HepG2 (cell line): ENCODE measurements around the gene COX5B. TPM values are rescaled to one million over a fixed set of nuclear protein-coding genes. Genes with fewer than 3 reads are reported as not detected.
A peak's percentile ranks its signal among the peaks of the same experiment; 100 is the strongest.

ENCODE experiments used
- ATF2 ChIP-seq: sonication (generic); formaldehyde crosslinking; IDR thresholded peaks from 2 replicates; pipeline ENCODE4 v1.4.0; 2020; ENCODE audit warnings: missing genetic modification reagents
- EEA1 ChIP-seq: sonication (generic); formaldehyde crosslinking; IDR thresholded peaks from 2 replicates; pipeline ENCODE4 v1.5.1; 2020; ENCODE audit warnings: mild to moderate bottlenecking, missing genetic modification reagents, borderline replicate concordance
- GFI1 ChIP-seq: sonication (generic); formaldehyde crosslinking; IDR thresholded peaks from 2 replicates; pipeline ENCODE4 v1.5.0; 2020; ENCODE audit warnings: missing genetic modification reagents, mild to moderate bottlenecking, borderline replicate concordance
- MAFG ChIP-seq: sonication (generic); formaldehyde crosslinking; IDR thresholded peaks from 2 replicates; pipeline ENCODE4 v1.5.1; 2020; ENCODE audit warnings: mild to moderate bottlenecking, missing genetic modification reagents
- MAX ChIP-seq: IDR thresholded peaks from 2 replicates; pipeline ENCODE4 v1.6.1; 2012; ENCODE audit warnings: inconsistent platforms
- MTA1 ChIP-seq: sonication (generic); formaldehyde crosslinking; IDR thresholded peaks from 2 replicates; pipeline ENCODE4 v1.4.0; 2020; ENCODE audit warnings: missing genetic modification reagents, mild to moderate bottlenecking, borderline replicate concordance
- SALL2 ChIP-seq: sonication (generic); formaldehyde crosslinking; IDR thresholded peaks from 2 replicates; pipeline ENCODE4 v1.8.1; 2023; ENCODE audit warnings: mild to moderate bottlenecking, missing genetic modification reagents, inconsistent platforms
- SPEN ChIP-seq: sonication (generic); formaldehyde crosslinking; IDR thresholded peaks from 2 replicates; pipeline ENCODE4 v1.5.1; 2020; ENCODE audit warnings: low read depth, mild to moderate bottlenecking, missing genetic modification reagents
- TEF ChIP-seq: sonication (generic); formaldehyde crosslinking; IDR thresholded peaks from 2 replicates; pipeline ENCODE4 v1.5.0; 2020; ENCODE audit warnings: missing genetic modification reagents
- WIZ ChIP-seq: sonication (generic); formaldehyde crosslinking; IDR thresholded peaks from 2 replicates; pipeline ENCODE4 v1.5.1; 2020; ENCODE audit warnings: mild to moderate bottlenecking, missing genetic modification reagents
- ZFAT ChIP-seq: sonication (generic); formaldehyde crosslinking; conservative IDR thresholded peaks from 2 replicates; pipeline ENCODE4 v1.8.1; 2023; ENCODE audit warnings: missing genetic modification reagents, inconsistent platforms
- ZKSCAN8 ChIP-seq: IDR thresholded peaks from 2 replicates; pipeline ENCODE4 v1.6.1; 2016; ENCODE audit warnings: borderline replicate concordance, missing genetic modification reagents, missing compliant biosample characterization
- ZNF136 ChIP-seq: sonication (generic); formaldehyde crosslinking; IDR thresholded peaks from 2 replicates; pipeline ENCODE4 v1.8.1; 2022; ENCODE audit warnings: low read depth, mild to moderate bottlenecking, moderate library complexity, missing genetic modification reagents
- ZNF484 ChIP-seq: sonication (generic); formaldehyde crosslinking; IDR thresholded peaks from 2 replicates; pipeline ENCODE4 v1.5.1; 2020; ENCODE audit warnings: mild to moderate bottlenecking, low read depth, missing genetic modification reagents, borderline replicate concordance
- ZNF530 ChIP-seq: sonication (generic); formaldehyde crosslinking; IDR thresholded peaks from 2 replicates; pipeline ENCODE4 v1.5.0; 2020; ENCODE audit warnings: low read depth, mild to moderate bottlenecking, missing genetic modification reagents
- ZNF746 ChIP-seq: sonication (generic); formaldehyde crosslinking; IDR thresholded peaks from 2 replicates; pipeline ENCODE4 v1.8.0; 2022; ENCODE audit warnings: mild to moderate bottlenecking, missing genetic modification reagents
- ZNF775 ChIP-seq: sonication (generic); formaldehyde crosslinking; IDR thresholded peaks from 2 replicates; pipeline ENCODE4 v1.4.0; 2020; ENCODE audit warnings: missing genetic modification reagents, mild to moderate bottlenecking, moderate library complexity, borderline replicate concordance
- polyA plus RNA-seq, 8 experiments: library from polyadenylated mRNA; depleted of rRNA in 3 of 8; stranded (reverse) in 7 of 8; unstranded in 1 of 8; fragments of >200 nt; fragmentation: Illumina TruSeq in 4 of 8; extraction: Trizol in 4 of 8; gene quantifications; 2 replicates each; pipeline versions ENCODE4 v1.2.1 to v1.2.3, GENCODE V29; 2011 to 2016; ENCODE audit warnings: low read depth in 4 of 8, missing spikeins in 1 of 8, mixed read lengths in 1 of 8; ENCODE audit not compliant: insufficient read depth in 1 of 8
- total RNA-seq, 5 experiments: library from RNA; depleted of rRNA; stranded (reverse); fragments of >200 nt; fragmentation: Illumina TruSeq; extraction: Trizol; gene quantifications; 2 replicates each; pipeline ENCODE4 v1.2.3, GENCODE V29; 2016; ENCODE audit warnings: low read depth in 1 of 5
- TF ChIP-seq, protein P1 (sequence below), 2 experiments: sonication (generic) in 1 of 2; formaldehyde crosslinking in 1 of 2; IDR thresholded peaks; 2 replicates each; pipeline versions ENCODE4 v1.4.0 to v1.6.1; 2016 to 2020; ENCODE audit warnings: borderline replicate concordance in 1 of 2, low read depth in 1 of 2, mild to moderate bottlenecking in 1 of 2, missing genetic modification reagents in 1 of 2
- TF ChIP-seq, protein P2 (sequence below): sonication (generic); formaldehyde crosslinking; IDR thresholded peaks from 2 replicates; pipeline ENCODE4 v1.8.0; 2022; ENCODE audit warnings: missing genetic modification reagents, mild to moderate bottlenecking, moderate library complexity, borderline replicate concordance

The COX5B gene
- total and polyA plus RNA-seq, 2 of the 13 experiments (the other 11 are each of a cell fraction or from before 2014, with no cell fraction given), result 453 to 536 TPM

DNA sequence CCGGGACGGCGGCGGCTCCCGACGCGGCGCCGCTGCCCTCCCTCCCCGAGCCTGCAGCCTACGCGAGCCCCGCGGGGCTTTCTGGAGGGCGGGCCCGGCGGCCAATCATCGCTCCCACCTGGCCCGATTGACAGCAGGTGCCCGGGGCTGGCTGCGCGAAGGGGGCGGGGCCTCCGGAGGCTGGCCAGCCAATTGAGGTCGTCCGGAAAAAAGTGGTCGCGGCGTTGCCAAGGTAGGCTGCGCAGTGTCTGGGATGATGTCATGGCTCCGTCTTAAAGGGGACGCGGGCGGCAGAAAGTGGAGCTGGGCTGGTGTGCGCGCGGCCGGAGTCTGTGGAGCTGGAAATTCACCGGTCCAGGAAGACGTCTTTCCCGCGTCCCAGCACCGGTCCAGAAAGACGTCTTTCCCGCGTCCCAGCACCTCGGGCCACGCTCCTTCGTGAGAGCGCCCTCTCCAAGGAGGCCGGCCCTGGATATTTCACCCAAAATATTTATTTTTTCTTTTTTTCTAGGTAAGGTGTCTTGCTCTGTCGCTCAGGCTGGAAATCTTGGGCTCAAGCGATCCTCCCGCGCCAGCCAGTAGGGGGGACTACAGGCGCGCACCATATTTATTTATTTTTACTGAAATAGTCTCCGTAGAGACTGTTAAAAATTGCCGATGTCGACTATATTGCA, 18.2 kb downstream of the COX5B start, which contains the start of gene ACTR1B (continued):
- TF ChIP-seq ATF2 (peak; percentile 100), EEA1 (CRISPR knock-in tag) (no peak), ZNF136 (CRISPR knock-in tag) (no peak), GFI1 (peak; percentile 73; the same call in 1 of the 2 replicates), MTA1 (CRISPR knock-in tag) (no peak), MAX (peak; percentile 69), ZKSCAN8 (CRISPR knock-in tag) (no peak; the same call in 1 of the 2 replicates), ZNF484 (CRISPR knock-in tag) (no peak), ZNF746 (CRISPR knock-in tag) (no peak; the same call in 1 of the 2 replicates), ZFAT (CRISPR knock-in tag) (no peak), MAFG (CRISPR knock-in tag) (no peak), SALL2 (CRISPR knock-in tag) (0 out of 2 replicates have a peak, but pooled peaks have one; percentile 45), SPEN (peak; percentile 46), ZNF530 (no peak), ZNF775 (no peak), TEF (CRISPR knock-in tag) (peak; percentile 80; the same call in 1 of the 2 replicates), WIZ (no peak)
- TF ChIP-seq, protein P1, sequence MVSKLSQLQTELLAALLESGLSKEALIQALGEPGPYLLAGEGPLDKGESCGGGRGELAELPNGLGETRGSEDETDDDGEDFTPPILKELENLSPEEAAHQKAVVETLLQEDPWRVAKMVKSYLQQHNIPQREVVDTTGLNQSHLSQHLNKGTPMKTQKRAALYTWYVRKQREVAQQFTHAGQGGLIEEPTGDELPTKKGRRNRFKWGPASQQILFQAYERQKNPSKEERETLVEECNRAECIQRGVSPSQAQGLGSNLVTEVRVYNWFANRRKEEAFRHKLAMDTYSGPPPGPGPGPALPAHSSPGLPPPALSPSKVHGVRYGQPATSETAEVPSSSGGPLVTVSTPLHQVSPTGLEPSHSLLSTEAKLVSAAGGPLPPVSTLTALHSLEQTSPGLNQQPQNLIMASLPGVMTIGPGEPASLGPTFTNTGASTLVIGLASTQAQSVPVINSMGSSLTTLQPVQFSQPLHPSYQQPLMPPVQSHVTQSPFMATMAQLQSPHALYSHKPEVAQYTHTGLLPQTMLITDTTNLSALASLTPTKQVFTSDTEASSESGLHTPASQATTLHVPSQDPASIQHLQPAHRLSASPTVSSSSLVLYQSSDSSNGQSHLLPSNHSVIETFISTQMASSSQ (IDR thresholded peaks at IDR 0.05; ENCODE audit: low read depth), result no peak; the same call in 1 of the 2 replicates
- TF ChIP-seq, protein P1 (CRISPR knock-in tag; IDR thresholded peaks at IDR 0.05; ENCODE audit: borderline replicate concordance), result no peak; the same call in 1 of the 2 replicates
- TF ChIP-seq, protein P2, sequence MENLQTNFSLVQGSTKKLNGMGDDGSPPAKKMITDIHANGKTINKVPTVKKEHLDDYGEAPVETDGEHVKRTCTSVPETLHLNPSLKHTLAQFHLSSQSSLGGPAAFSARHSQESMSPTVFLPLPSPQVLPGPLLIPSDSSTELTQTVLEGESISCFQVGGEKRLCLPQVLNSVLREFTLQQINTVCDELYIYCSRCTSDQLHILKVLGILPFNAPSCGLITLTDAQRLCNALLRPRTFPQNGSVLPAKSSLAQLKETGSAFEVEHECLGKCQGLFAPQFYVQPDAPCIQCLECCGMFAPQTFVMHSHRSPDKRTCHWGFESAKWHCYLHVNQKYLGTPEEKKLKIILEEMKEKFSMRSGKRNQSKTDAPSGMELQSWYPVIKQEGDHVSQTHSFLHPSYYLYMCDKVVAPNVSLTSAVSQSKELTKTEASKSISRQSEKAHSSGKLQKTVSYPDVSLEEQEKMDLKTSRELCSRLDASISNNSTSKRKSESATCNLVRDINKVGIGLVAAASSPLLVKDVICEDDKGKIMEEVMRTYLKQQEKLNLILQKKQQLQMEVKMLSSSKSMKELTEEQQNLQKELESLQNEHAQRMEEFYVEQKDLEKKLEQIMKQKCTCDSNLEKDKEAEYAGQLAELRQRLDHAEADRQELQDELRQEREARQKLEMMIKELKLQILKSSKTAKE (CRISPR knock-in tag), result no peak
